ENCODE data around the gene RRAGC.

RRAGC gene

DNA sequence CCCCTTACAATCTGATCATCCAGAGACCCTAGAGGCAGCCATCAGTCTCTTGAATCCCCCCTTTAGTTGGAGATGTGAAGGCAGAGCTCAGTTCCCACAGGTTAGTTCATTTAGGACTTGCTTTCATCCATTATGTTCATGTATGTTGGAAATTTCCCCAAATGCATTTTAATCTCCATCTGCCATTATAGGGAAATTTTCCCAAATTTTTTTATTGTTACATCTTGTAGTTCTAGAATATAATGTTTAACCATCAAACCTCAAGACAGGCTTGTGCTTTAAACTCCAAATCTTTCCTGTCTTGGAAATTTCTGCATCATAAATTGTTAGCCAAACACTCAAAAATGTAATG, 68.4 kb downstream of the RRAGC start:
- no peak for TF ChIP-seq ZNF565 (CRISPR knock-in tag; conservative IDR thresholded peaks at IDR 0.05; ENCODE audit: low read depth)
- no peak for ATAC-seq

DNA sequence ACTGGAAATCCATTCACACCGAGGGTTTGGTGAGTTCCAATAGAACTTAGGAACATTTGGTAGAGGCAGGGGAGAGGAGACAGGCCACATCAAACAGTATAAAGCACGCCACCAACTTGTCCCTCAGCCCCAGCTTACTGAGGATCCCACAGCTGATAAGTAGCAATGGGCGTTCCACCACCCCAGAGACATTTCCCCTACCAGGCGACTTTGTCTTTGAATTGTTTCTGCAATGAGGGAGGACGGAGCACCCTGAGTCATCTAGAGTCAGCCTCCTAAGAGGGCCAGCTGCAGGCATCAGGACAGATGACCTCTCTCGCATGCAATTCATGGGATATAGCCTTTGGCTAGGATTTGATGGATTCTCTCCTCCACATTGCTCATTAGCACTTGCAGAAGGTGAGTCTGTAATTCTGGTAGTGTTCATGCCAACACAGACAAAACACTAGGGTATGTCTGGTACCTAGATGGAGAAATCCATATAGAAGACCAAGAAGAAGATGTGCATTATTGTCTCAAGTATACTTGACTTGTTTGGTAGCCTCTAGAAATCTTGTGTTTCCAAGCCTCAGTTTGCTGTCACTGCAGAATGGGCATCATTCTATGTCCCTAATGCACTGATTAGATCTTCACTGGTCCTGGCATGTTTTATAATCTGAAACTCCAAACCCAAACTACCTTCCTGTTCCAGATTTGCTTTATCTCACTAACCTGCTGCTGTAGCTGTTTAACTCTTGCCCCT, 69.0 kb downstream of the RRAGC start:
- TF ChIP-seq ZFP3 (CRISPR knock-in tag; IDR thresholded peaks at IDR 0.05) (no peak), ARNTL (CRISPR knock-in tag; IDR thresholded peaks at IDR 0.05; ENCODE audit: borderline replicate concordance, low read depth) (no peak)
- ATAC-seq, result no peak

DNA sequence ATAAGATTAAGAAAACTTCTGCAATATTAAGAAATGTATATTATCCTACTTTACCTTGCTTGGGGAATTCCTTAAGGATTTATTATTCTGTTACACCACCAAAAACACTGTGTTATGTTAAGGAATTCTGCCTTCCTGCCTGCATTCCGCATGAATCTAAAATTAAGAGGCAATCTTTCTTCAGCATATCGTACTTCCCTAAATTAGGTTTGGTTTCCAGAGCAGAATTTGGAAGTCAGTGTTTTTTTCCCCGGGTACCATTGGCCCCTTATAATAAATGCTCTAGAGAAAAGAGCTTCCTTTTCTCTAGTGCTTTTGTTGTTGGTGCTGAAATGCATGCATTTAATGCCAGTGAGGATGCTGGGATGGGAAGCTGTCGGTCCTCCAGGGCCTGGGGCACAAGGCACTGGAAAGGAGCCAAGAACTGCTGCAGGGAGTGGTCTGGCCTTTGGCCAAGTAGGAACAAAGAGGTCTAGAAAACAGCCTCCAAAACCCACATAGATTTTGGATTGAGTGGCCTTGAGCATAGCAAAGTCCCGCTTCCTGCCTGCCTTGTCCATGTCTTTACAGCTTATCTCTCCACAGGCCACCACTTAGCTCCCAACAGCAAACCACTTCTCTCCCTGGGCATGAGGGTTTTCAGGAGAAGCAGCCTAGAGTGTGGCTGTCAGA, 69.9 kb downstream of the RRAGC start:
- ATAC-seq, result no peak
- TF ChIP-seq ZFP3 (CRISPR knock-in tag; IDR thresholded peaks at IDR 0.05) (no peak), PPARA (CRISPR knock-in tag; IDR thresholded peaks at IDR 0.05; ENCODE audit: borderline replicate concordance) (no peak), ZNF70 (CRISPR knock-in tag; IDR thresholded peaks at IDR 0.05) (no peak), TOX (CRISPR knock-in tag; IDR thresholded peaks at IDR 0.05; ENCODE audit: borderline replicate concordance) (no peak), ZFP30 (CRISPR knock-in tag; IDR thresholded peaks at IDR 0.05) (no peak), CSDC2 (CRISPR knock-in tag; IDR thresholded peaks at IDR 0.05) (no peak), RARB (CRISPR knock-in tag; IDR thresholded peaks at IDR 0.05) (no peak), ZNF565 (CRISPR knock-in tag; conservative IDR thresholded peaks at IDR 0.05; ENCODE audit: low read depth) (no peak), TCF4 (CRISPR knock-in tag; IDR thresholded peaks at IDR 0.05; ENCODE audit: borderline replicate concordance) (no peak), ZNF8 (CRISPR knock-in tag; IDR thresholded peaks at IDR 0.05) (no peak), BACH2 (CRISPR knock-in tag; IDR thresholded peaks at IDR 0.05; ENCODE audit: borderline replicate concordance) (no peak), GLIS3 (CRISPR knock-in tag; IDR thresholded peaks at IDR 0.05) (no peak), ISL1 (CRISPR knock-in tag; IDR thresholded peaks at IDR 0.05) (no peak), ZC3H10 (CRISPR knock-in tag; IDR thresholded peaks at IDR 0.05) (no peak), ESRRG (CRISPR knock-in tag; IDR thresholded peaks at IDR 0.05) (no peak)
- TF ChIP-seq, protein P1, sequence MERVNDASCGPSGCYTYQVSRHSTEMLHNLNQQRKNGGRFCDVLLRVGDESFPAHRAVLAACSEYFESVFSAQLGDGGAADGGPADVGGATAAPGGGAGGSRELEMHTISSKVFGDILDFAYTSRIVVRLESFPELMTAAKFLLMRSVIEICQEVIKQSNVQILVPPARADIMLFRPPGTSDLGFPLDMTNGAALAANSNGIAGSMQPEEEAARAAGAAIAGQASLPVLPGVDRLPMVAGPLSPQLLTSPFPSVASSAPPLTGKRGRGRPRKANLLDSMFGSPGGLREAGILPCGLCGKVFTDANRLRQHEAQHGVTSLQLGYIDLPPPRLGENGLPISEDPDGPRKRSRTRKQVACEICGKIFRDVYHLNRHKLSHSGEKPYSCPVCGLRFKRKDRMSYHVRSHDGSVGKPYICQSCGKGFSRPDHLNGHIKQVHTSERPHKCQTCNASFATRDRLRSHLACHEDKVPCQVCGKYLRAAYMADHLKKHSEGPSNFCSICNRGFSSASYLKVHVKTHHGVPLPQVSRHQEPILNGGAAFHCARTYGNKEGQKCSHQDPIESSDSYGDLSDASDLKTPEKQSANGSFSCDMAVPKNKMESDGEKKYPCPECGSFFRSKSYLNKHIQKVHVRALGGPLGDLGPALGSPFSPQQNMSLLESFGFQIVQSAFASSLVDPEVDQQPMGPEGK (CRISPR knock-in tag; IDR thresholded peaks at IDR 0.05; ENCODE audit: borderline replicate concordance), result no peak
- TF ChIP-seq, protein P2, sequence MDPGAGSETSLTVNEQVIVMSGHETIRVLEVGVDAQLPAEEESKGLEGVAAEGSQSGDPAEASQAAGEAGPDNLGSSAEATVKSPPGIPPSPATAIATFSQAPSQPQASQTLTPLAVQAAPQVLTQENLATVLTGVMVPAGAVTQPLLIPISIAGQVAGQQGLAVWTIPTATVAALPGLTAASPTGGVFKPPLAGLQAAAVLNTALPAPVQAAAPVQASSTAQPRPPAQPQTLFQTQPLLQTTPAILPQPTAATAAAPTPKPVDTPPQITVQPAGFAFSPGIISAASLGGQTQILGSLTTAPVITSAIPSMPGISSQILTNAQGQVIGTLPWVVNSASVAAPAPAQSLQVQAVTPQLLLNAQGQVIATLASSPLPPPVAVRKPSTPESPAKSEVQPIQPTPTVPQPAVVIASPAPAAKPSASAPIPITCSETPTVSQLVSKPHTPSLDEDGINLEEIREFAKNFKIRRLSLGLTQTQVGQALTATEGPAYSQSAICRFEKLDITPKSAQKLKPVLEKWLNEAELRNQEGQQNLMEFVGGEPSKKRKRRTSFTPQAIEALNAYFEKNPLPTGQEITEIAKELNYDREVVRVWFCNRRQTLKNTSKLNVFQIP (CRISPR knock-in tag; IDR thresholded peaks at IDR 0.05; ENCODE audit: borderline replicate concordance, low read depth), result no peak
- TF ChIP-seq, protein P3, sequence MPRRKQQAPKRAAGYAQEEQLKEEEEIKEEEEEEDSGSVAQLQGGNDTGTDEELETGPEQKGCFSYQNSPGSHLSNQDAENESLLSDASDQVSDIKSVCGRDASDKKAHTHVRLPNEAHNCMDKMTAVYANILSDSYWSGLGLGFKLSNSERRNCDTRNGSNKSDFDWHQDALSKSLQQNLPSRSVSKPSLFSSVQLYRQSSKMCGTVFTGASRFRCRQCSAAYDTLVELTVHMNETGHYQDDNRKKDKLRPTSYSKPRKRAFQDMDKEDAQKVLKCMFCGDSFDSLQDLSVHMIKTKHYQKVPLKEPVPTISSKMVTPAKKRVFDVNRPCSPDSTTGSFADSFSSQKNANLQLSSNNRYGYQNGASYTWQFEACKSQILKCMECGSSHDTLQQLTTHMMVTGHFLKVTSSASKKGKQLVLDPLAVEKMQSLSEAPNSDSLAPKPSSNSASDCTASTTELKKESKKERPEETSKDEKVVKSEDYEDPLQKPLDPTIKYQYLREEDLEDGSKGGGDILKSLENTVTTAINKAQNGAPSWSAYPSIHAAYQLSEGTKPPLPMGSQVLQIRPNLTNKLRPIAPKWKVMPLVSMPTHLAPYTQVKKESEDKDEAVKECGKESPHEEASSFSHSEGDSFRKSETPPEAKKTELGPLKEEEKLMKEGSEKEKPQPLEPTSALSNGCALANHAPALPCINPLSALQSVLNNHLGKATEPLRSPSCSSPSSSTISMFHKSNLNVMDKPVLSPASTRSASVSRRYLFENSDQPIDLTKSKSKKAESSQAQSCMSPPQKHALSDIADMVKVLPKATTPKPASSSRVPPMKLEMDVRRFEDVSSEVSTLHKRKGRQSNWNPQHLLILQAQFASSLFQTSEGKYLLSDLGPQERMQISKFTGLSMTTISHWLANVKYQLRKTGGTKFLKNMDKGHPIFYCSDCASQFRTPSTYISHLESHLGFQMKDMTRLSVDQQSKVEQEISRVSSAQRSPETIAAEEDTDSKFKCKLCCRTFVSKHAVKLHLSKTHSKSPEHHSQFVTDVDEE (CRISPR knock-in tag; IDR thresholded peaks at IDR 0.05), result no peak
- TF ChIP-seq, protein P4, sequence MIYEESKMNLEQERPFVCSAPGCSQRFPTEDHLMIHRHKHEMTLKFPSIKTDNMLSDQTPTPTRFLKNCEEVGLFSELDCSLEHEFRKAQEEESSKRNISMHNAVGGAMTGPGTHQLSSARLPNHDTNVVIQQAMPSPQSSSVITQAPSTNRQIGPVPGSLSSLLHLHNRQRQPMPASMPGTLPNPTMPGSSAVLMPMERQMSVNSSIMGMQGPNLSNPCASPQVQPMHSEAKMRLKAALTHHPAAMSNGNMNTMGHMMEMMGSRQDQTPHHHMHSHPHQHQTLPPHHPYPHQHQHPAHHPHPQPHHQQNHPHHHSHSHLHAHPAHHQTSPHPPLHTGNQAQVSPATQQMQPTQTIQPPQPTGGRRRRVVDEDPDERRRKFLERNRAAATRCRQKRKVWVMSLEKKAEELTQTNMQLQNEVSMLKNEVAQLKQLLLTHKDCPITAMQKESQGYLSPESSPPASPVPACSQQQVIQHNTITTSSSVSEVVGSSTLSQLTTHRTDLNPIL (CRISPR knock-in tag; IDR thresholded peaks at IDR 0.05; ENCODE audit: low read depth), result no peak
- TF ChIP-seq, protein P5, sequence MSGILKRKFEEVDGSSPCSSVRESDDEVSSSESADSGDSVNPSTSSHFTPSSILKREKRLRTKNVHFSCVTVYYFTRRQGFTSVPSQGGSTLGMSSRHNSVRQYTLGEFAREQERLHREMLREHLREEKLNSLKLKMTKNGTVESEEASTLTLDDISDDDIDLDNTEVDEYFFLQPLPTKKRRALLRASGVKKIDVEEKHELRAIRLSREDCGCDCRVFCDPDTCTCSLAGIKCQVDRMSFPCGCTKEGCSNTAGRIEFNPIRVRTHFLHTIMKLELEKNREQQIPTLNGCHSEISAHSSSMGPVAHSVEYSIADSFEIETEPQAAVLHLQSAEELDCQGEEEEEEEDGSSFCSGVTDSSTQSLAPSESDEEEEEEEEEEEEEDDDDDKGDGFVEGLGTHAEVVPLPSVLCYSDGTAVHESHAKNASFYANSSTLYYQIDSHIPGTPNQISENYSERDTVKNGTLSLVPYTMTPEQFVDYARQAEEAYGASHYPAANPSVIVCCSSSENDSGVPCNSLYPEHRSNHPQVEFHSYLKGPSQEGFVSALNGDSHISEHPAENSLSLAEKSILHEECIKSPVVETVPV (CRISPR knock-in tag; IDR thresholded peaks at IDR 0.05), result no peak
